Left ventricle myocardium inferior (tissue), 1 donor: ENCODE measurements around the gene CHST13. TPM values are rescaled to one million over a fixed set of nuclear protein-coding genes. Genes with fewer than 3 reads are reported as not detected.

ENCODE experiments used
- DNase-seq: peaks from one replicate; pipeline ENCODE4 v3.0.0-alpha.2; 2020
- H3K27ac ChIP-seq: fragments of 200-600 bp; replicated peaks from 2 replicates; pipeline ENCODE4 v1.8.0; 2021
- H3K27me3 ChIP-seq: fragments of 200-600 bp; 2 replicates; pipeline ENCODE4 v1.8.0; 2021; ENCODE audit warnings: low read depth
- H3K36me3 ChIP-seq: fragments of 200-600 bp; 2 replicates; pipeline ENCODE4 v1.8.0; 2021
- H3K4me1 ChIP-seq: fragments of 200-600 bp; 2 replicates; pipeline ENCODE4 v1.8.0; 2021
- H3K4me3 ChIP-seq: fragments of 200-600 bp; 2 replicates; pipeline ENCODE4 v1.8.0; 2021; ENCODE audit warnings: mild to moderate bottlenecking, moderate library complexity
- H3K9me3 ChIP-seq: fragments of 200-600 bp; replicated peaks from 2 replicates; pipeline ENCODE4 v1.8.0; 2021
- intact Hi-C: fragments of 100-400 bp; cut with micrococcal nuclease; formaldehyde crosslinking; loops from one replicate; pipeline ENCODE4 v1.11.0; 2022
- total RNA-seq: library from RNA; stranded (reverse); fragmentation: NEBNext Ultra II Directional; extraction: Animal tissue kit (Norgen Biotek cat#: 25700); gene quantifications from one replicate; pipeline ENCODE4 v1.2.1, GENCODE V29; 2021
- TF ChIP-seq, protein P1 (sequence below): fragments of 200-600 bp; IDR thresholded peaks from 2 replicates; pipeline ENCODE4 v1.8.0; 2021; ENCODE audit warnings: antibody characterized with exemption, mild to moderate bottlenecking, borderline replicate concordance
- donor health status: DM: no; HTN: yes; CAD: no; lungs with severe emphysema.

Gene CHST13
- total RNA-seq, 1 donor from 2014 or later: 0.11 TPM

DNA sequence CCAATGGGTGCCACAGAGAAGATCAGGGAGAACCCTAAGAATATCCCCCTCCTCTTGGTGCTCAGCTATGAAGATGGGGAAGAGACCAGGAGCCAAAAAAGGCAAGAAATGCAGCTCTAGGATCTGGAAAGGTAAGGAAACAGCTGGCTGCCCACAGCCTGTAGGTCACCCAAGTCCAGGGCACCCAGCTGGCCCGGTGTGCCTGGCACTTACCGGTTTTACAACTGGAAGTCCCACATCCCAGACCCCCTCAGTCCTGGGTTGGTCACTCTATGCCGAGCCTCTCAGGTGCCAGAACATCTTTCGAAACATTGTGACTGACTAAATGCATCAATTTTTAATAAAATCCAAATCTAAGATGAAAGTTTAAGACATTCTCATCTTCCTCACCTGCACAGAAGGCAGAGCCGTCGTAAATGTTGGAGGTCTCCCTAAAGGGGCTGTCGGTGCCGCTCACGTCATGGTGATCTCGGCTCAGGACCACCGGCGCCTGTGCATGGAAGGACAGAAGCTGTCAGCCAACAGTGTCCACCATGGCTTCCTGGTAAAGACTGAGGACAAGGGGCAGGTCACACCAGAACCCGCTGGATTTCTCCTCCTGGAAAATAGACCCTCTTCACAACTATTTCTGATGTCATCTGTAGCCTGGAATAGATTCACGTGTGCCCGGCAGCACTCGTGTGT, 34.9 kb upstream of the CHST13 start:
- TF ChIP-seq, protein P1, sequence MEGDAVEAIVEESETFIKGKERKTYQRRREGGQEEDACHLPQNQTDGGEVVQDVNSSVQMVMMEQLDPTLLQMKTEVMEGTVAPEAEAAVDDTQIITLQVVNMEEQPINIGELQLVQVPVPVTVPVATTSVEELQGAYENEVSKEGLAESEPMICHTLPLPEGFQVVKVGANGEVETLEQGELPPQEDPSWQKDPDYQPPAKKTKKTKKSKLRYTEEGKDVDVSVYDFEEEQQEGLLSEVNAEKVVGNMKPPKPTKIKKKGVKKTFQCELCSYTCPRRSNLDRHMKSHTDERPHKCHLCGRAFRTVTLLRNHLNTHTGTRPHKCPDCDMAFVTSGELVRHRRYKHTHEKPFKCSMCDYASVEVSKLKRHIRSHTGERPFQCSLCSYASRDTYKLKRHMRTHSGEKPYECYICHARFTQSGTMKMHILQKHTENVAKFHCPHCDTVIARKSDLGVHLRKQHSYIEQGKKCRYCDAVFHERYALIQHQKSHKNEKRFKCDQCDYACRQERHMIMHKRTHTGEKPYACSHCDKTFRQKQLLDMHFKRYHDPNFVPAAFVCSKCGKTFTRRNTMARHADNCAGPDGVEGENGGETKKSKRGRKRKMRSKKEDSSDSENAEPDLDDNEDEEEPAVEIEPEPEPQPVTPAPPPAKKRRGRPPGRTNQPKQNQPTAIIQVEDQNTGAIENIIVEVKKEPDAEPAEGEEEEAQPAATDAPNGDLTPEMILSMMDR: no peak
- DNase-seq: no peak
- Histone ChIP-seq H3K4me1 (peaks cover 9% of the 10 kb centered on the region), H3K36me3 (no peaks in the 10 kb centered on the region), H3K4me3 (no peak overlapping the region), H3K27me3 (no peaks in the 10 kb centered on the region), H3K27ac (no peak overlapping the region), H3K9me3 (no peaks in the 10 kb centered on the region)
- intact Hi-C loops: no loop called here

DNA sequence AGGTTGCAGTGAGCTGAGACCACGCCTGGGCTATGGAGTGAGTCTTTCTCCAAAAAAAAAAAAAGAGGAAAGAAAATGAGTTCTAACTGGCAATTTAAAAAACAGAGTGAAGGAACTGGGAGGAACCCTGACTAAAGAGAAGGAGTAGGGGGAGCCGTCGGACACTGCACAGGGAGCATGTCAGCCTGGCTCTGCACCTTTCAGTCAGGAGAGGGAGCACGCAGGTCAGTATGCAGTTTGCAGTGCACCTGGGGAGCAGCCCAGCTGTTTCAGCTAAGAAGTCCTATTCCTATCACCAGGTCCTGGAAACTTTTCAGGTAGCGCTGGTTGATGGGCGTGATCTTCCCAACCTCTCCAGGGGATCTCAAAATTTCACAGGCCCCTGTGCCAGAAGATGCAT, 33.3 kb upstream of the CHST13 start:
- Histone ChIP-seq H3K4me3 (no peak overlapping the region), H3K27me3 (no peaks in the 10 kb centered on the region), H3K9me3 (no peaks in the 10 kb centered on the region), H3K36me3 (no peaks in the 10 kb centered on the region), H3K4me1 (peaks cover 9% of the 10 kb centered on the region), H3K27ac (no peak overlapping the region)
- DNase-seq: no peak
- intact Hi-C loops: no loop called here
- TF ChIP-seq, protein P1: no peak

DNA sequence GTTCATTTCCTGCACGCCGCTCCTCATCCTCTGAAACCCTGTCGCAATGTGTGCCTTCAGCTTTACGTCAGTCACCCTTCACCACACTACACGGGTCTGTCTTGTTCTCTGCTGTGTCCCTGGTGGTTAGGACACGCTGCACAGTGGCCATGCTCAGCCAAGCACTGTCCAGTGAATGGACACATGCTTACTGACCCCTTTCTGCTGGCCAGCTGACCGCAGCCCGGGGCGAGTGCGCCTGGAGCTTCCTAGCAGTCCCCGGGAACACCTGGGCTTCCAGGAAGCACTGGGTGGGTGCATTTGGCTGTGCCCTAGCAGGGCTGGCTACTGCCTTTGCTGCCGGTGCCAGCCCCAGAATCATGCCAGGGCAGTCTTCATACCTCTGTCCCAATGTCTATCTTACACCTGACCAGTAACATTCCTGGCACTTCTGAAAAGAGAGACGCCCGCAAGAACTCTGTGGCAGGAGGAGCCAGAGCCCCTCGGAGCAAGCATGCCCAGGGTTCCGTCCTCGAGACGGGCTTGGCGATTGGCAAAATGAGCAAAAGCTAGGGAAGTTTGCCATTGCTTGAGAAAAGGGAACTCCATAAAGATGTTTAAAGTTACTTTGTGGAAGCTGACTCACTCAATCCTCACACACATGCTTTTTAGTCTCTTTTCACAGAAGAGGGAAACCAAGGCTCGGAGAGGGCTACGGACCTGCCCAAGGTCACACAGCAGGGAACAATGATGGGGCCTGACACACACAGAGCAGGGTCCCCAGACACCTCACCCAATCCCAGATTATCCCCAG, 32.5 kb upstream of the CHST13 start:
- Histone ChIP-seq H3K27me3 (no peaks in the 10 kb centered on the region), H3K4me3 (no peak overlapping the region), H3K27ac (no peak overlapping the region), H3K9me3 (no peaks in the 10 kb centered on the region), H3K4me1 (peaks cover 9% of the 10 kb centered on the region), H3K36me3 (no peaks in the 10 kb centered on the region)
- TF ChIP-seq, protein P1: no peak
- DNase-seq: no peak
- intact Hi-C loops: no loop called here

DNA sequence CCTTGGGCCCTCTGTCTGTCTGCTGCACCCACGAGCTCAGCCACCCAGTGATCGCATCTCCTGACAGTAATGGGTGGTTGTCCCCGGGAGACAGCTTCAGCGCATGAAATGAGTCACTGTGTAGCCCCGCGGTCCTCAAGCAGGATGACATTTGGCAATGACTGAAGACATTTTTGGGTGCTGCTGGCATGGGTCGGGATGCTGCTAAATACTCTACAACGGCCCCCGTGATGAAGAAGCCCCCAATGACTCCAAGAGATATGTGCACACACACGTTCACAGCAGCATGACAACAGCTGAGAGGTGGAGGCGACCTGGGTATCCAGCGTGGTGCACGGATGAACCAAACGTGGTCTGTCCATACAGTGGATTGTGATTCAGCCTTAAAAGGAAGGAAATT, 30.9 kb upstream of the CHST13 start:
- H3K4me1 ChIP-seq: no peaks in the 10 kb centered on the region
- intact Hi-C loops: no loop called here
- peaks cover 8% of the 10 kb centered on the region for H3K27me3 ChIP-seq
- no peak overlapping the region for H3K27ac ChIP-seq
- TF ChIP-seq, protein P1: no peak
- H3K36me3 ChIP-seq: no peaks in the 10 kb centered on the region
- no peak overlapping the region for H3K4me3 ChIP-seq
- no peak for DNase-seq
- H3K9me3 ChIP-seq: no peaks in the 10 kb centered on the region

DNA sequence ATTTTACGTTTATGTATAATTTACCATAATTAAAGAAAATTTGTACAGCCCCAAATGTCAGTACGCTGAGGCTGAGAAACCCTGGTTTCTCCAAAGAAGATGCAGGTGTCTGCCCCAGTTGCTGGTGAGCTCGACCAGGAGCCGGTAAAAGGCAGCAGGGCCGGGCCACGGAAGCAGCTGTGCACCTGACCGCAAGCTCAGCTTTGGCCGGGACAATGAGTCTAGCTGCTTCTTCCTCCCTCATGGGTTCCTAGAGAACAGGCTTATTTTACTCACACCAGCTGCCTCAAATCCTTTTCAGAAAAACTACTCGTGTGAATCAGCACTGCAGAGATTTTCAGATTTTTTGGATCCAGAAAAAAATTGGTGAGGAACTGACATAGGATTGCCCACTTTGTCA, 30.2 kb upstream of the CHST13 start:
- no peak for DNase-seq
- intact Hi-C loops: no loop called here

More for the DNA sequence above, 30.2 kb upstream of the CHST13 start:
- H3K4me1 ChIP-seq: no peaks in the 10 kb centered on the region
- no peaks in the 10 kb centered on the region for H3K9me3 ChIP-seq
- no peaks in the 10 kb centered on the region for H3K36me3 ChIP-seq
- H3K4me3 ChIP-seq: no peak overlapping the region
- TF ChIP-seq, protein P1: no peak
- no peak overlapping the region for H3K27ac ChIP-seq
- H3K27me3 ChIP-seq: peaks cover 8% of the 10 kb centered on the region
